ENCODE measurements around the gene C16orf74. TPM values are rescaled to one million over a fixed set of nuclear protein-coding genes. Genes with fewer than 3 reads are reported as not detected.

The C16orf74 gene
- total and polyA plus RNA-seq, 2 of the 8 experiments (the other 6 are each of a cell fraction or from before 2014, with no cell fraction given) = 7.3 to 9.3 TPM

DNA sequence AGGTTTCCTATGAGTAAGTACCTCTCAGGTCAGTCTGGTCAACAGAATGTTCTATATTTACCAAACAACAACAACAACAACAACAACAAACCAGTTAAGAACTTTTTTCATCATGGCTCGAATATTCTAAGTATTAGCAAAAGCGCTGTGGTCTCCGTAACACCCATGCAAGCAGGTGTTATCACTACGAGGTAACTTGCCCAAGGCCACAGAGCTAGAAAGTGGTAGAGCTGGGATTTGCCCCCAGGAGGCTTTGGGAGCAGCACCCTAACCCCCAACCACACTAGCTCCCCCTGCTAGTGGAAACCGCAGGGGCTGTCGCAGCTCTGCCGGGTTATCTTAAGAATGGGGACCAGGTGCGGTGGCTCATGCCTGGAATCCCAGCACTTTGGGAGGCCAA, 23.9 kb upstream of the C16orf74 start:
- Histone ChIP-seq H2BK120ac (replicated peaks; ENCODE audit: low read depth, low read length) (no peak overlapping the region), H3K9ac (replicated peaks in 1 of 4; ENCODE audit: extremely low read depth in 1 of 4, low read depth in 3 of 4, low read length in 3 of 4) (no peak overlapping the region), H3K56ac (replicated peaks; ENCODE audit: insufficient read length, low read depth, low read length) (no peak overlapping the region), H3K36me3 (ENCODE audit: control insufficient read depth in 2 of 4, insufficient read depth in 4 of 4, low read length in 3 of 4) (peaks cover 10 to 28% (median 12%) of the 10 kb centered on the region in 4 experiments), H2BK12ac (ENCODE audit: low read depth, low read length) (no peak overlapping the region), H2AFZ (ENCODE audit: low read length) (no peak overlapping the region), H4K8ac (ENCODE audit: extremely low read depth, insufficient read depth, low read length) (no peak overlapping the region), H3K23me2 (ENCODE audit: low read depth, low read length) (no peaks in the 10 kb centered on the region), H3K4me3 (ENCODE audit: extremely low read depth in 1 of 4, insufficient read depth in 2 of 4, low read depth in 3 of 4, low read length in 4 of 4) (no peak overlapping the region), H4K5ac (ENCODE audit: insufficient read length, low read depth, low read length) (no peak overlapping the region), H3K4me1 (replicated peaks in 1 of 4; ENCODE audit: control insufficient read depth in 3 of 4, insufficient read depth in 4 of 4, low read length in 3 of 4) (no peaks in the 10 kb centered on the region), H3K27ac (ENCODE audit: low read depth, low read length) (no peak overlapping the region), H3K14ac (ENCODE audit: insufficient read length) (no peak overlapping the region), H2AK5ac (ENCODE audit: low read depth, low read length) (no peak overlapping the region), H3K4me2 (ENCODE audit: insufficient read depth in 1 of 2, low read depth in 2 of 2, low read length in 2 of 2) (no peak overlapping the region), H2BK5ac (ENCODE audit: low read depth, low read length) (no peak overlapping the region), H3K9me3 (ENCODE audit: insufficient read depth in 2 of 2, low read depth in 1 of 2, low read length in 1 of 2) (no peaks in the 10 kb centered on the region), H3K79me2 (ENCODE audit: control insufficient read depth in 1 of 2, insufficient read depth in 2 of 2, low read length in 2 of 2) (no peaks in the 10 kb centered on the region), H3K4ac (replicated peaks; ENCODE audit: insufficient read length, low read depth, low read length) (no peak overlapping the region), H2BK20ac (ENCODE audit: low read length) (no peak overlapping the region), H3K18ac (ENCODE audit: extremely low read depth, low read length) (no peak overlapping the region), H3K27me3 (replicated peaks in 1 of 4; ENCODE audit: control insufficient read depth in 3 of 4, extremely low read depth in 1 of 4, insufficient read depth in 3 of 4, low read length in 3 of 4) (no peaks in the 10 kb centered on the region), H4K20me1 (replicated peaks in 1 of 2; ENCODE audit: control insufficient read depth in 1 of 2, insufficient read depth in 2 of 2, low read length in 2 of 2) (no peaks in the 10 kb centered on the region), H3K23ac (ENCODE audit: insufficient read length) (no peak overlapping the region), H4K91ac (replicated peaks; ENCODE audit: insufficient read length, low read length) (no peak overlapping the region), H3K79me1 (ENCODE audit: low read depth, low read length) (0 out of 2 replicates have a peak, but pooled peaks cover 2% of the 10 kb centered on the region), H2BK15ac (ENCODE audit: low read length) (no peak overlapping the region)
- WGBS, 2 experiments (ENCODE audit: extremely low coverage in 1 of 2, insufficient coverage in 1 of 2, insufficient read length in 1 of 2, insufficient replicate concordance in 2 of 2, low coverage in 1 of 2, low lambda C conversion rate in 2 of 2, missing lambda C conversion rate in 1 of 2) = 90% methylated on average over 8 of the region's 8 CpGs; no CpG with 5 or more reads in 1 of the 2 experiments
- POLR2A ChIA-PET (ENCODE audit: partially characterized antibody) = interaction anchor here (1.1 kb wide), 1 partner anchor 31 kb away, joined by 3 read pairs; no protein-coding TSS in a partner anchor
- DNase-seq (ENCODE audit: low read depth in 1 of 2, low spot score in 2 of 2) = no peak
- CTCF ChIA-PET (ENCODE audit: partially characterized antibody) = no interaction called here
- FAIRE-seq = no peak
- TF ChIP-seq, protein P1, sequence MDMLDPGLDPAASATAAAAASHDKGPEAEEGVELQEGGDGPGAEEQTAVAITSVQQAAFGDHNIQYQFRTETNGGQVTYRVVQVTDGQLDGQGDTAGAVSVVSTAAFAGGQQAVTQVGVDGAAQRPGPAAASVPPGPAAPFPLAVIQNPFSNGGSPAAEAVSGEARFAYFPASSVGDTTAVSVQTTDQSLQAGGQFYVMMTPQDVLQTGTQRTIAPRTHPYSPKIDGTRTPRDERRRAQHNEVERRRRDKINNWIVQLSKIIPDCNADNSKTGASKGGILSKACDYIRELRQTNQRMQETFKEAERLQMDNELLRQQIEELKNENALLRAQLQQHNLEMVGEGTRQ (IDR thresholded peaks at IDR 0.05; ENCODE audit: low read length) = no peak
